GM15510 (cell line): ENCODE measurements around the gene ZNF765.

Experiments used
- POLR2A ChIP-seq: IDR thresholded peaks from 3 replicates; pipeline ENCODE4 v1.6.1; 2011; ENCODE audit warnings: borderline replicate concordance; ENCODE audit not compliant: insufficient read length; ENCODE audit errors: extremely low read depth

ZNF765 gene

GRCh38 chr19:53394974-53395839, at the start of gene ZNF765:
TSS of gene ZNF765 (plus strand) at chr19:53395149. CDS start at chr19:53398016, 2,867 bp downstream.
- TF ChIP-seq POLR2A, result peak; percentile 85

- TF ChIP-seq POLR2A, result no peak
Measured at GRCh38 chr19:53355739-53356138, 39.2 kb upstream of the ZNF765 start.

- TF ChIP-seq POLR2A, result no peak
Measured at GRCh38 chr19:53357821-53358581, 36.9 kb upstream of the ZNF765 start.

GRCh38 chr19:53365134-53365898, 29.6 kb upstream of the ZNF765 start, which contains the start of gene ZNF525:
TSS of gene ZNF525 (plus strand) at chr19:53365705. CDS start at chr19:53372282, 6,577 bp downstream.
- TF ChIP-seq POLR2A, result peak; percentile 78

GRCh38 chr19:53365899-53366493, 29.0 kb upstream of the ZNF765 start:
- no peak for TF ChIP-seq POLR2A

- TF ChIP-seq POLR2A, result no peak
Measured at GRCh38 chr19:53372196-53372595, 22.8 kb upstream of the ZNF765 start.

- no peak for TF ChIP-seq POLR2A
Measured at GRCh38 chr19:53374288-53374687, 20.7 kb upstream of the ZNF765 start.

- TF ChIP-seq POLR2A, result no peak
Measured at GRCh38 chr19:53374743-53375142, 20.2 kb upstream of the ZNF765 start.

GRCh38 chr19:53381376-53381775, 13.6 kb upstream of the ZNF765 start:
- no peak for TF ChIP-seq POLR2A

GRCh38 chr19:53388168-53388567, 6.8 kb upstream of the ZNF765 start:
- no peak for TF ChIP-seq POLR2A

- TF ChIP-seq POLR2A, result no peak
Measured at GRCh38 chr19:53388904-53389303, 6.0 kb upstream of the ZNF765 start.

GRCh38 chr19:53389571-53389970, 5.4 kb upstream of the ZNF765 start:
- no peak for TF ChIP-seq POLR2A

- TF ChIP-seq POLR2A, result no peak
Measured at GRCh38 chr19:53389978-53390377, 5.0 kb upstream of the ZNF765 start.

- no peak for TF ChIP-seq POLR2A
Measured at GRCh38 chr19:53394522-53394973, 401 bp upstream of the ZNF765 start.

- no peak for TF ChIP-seq POLR2A
Measured at GRCh38 chr19:53396525-53396868, 1.5 kb downstream of the ZNF765 start.

- no peak for TF ChIP-seq POLR2A
Measured at GRCh38 chr19:53409505-53410204, 14.7 kb downstream of the ZNF765 start.
